Measurements from ENCODE around the gene ATF7IP. TPM values are rescaled to one million over a fixed set of nuclear protein-coding genes. Genes with fewer than 3 reads are reported as not detected.
"Not testable (repeated sequence)": the region's sequence is repeated elsewhere in the genome, so short reads cannot be mapped to it uniquely, and the experiment has no call there.

ATF7IP gene
- total and polyA plus RNA-seq, 2 donors (not counting 1 experiment from before 2014, with no cell fraction given), result 28.1 to 208 TPM

DNA sequence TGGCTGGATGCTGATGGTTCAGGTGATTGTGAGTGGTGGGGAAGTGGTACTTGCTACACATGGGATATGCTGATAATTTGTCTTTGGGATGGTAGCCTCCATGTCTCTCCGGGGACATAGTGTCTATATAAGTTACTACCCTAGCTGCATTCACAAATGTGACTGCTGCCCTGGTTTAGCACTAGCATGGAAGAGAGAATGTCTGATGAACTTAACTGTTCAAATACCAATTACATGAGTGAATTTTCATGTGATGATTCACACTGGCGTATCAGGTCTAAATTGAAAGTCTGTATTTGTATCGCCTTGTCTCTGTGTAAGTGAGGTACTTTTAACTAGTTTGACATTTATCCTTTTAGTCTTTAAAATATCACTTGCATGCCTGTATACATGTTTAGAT lies 34.4 kb downstream of the ATF7IP start:
- WGBS (ENCODE audit: insufficient coverage), result no CpG with 5 or more reads among the region's 3 CpGs
- Histone ChIP-seq H3K9me3 (ENCODE audit: control extremely low read depth in 1 of 3, control insufficient read depth in 2 of 3, insufficient read depth in 1 of 3, low read length in 2 of 3) (peaks cover 4 to 12% (median 7%) of the 10 kb centered on the region in 3 donors), H3K27ac (ENCODE audit: low read length in 2 of 2) (peak overlapping the region in 1 of 2 donors; percentile 50), H3K36me3 (replicated peaks in 1 of 2; ENCODE audit: control extremely low read depth in 1 of 2, control insufficient read depth in 1 of 2, extremely low read depth in 1 of 2, insufficient read depth in 2 of 2, low read length in 1 of 2) (peaks cover 1 to 6% of the 10 kb centered on the region in 2 experiments), H2AFZ (ENCODE audit: insufficient read depth, low read depth, low read length, poor library complexity, severe bottlenecking) (no peak overlapping the region), H3K4me1 (ENCODE audit: control insufficient read depth in 2 of 2, insufficient read depth in 2 of 2, low read length in 2 of 2) (peaks cover 27 to 61% of the 10 kb centered on the region in 2 donors), H3K4me3 (ENCODE audit: control extremely low read depth in 1 of 5, extremely low read depth in 1 of 5, insufficient read depth in 1 of 5, low read depth in 2 of 5, low read length in 4 of 5) (peak overlapping the region in 1 of 5 experiments; percentile 3), H3K9ac (ENCODE audit: low read length) (no peak overlapping the region), H4K20me1 (ENCODE audit: control insufficient read depth, insufficient read depth, low read length, poor library complexity, severe bottlenecking) (peaks cover 11% of the 10 kb centered on the region), H3K79me2 (ENCODE audit: control insufficient read depth, insufficient read depth, low read length) (peaks cover 99% of the 10 kb centered on the region), H3K4me2 (replicated peaks; ENCODE audit: low read depth, low read length, poor library complexity, severe bottlenecking) (peak overlapping the region; percentile 23), H3K27me3 (replicated peaks in 1 of 4; ENCODE audit: control extremely low read depth in 1 of 4, control insufficient read depth in 3 of 4, insufficient read depth in 4 of 4, low read length in 3 of 4) (no peaks in the 10 kb centered on the region)
- H3K27me3 Mint-ChIP-seq, result no peaks in the 10 kb centered on the region
- peaks cover 72% of the 10 kb centered on the region for H3K4me1 Mint-ChIP-seq
- ChIA-PET POLR2A (no interaction called here), CTCF (interaction anchor here (0.9 kb wide), 1 partner anchor 142 kb away, joined by 3 read pairs; no protein-coding TSS in a partner anchor)
- DNase-seq (no peak), ATAC-seq (ENCODE audit: low read depth) (no peak)
- peaks cover 7% of the 10 kb centered on the region for H3K9me3 Mint-ChIP-seq (ENCODE audit: insufficient read depth)
- peak overlapping the region; percentile 60 for H3K27ac Mint-ChIP-seq
- no peak for TF ChIP-seq EZH2 (IDR thresholded peaks at IDR 0.05; ENCODE audit: borderline replicate concordance, insufficient read depth, low read depth, low read length, poor library complexity, severe bottlenecking)
- TF ChIP-seq, protein P1, sequence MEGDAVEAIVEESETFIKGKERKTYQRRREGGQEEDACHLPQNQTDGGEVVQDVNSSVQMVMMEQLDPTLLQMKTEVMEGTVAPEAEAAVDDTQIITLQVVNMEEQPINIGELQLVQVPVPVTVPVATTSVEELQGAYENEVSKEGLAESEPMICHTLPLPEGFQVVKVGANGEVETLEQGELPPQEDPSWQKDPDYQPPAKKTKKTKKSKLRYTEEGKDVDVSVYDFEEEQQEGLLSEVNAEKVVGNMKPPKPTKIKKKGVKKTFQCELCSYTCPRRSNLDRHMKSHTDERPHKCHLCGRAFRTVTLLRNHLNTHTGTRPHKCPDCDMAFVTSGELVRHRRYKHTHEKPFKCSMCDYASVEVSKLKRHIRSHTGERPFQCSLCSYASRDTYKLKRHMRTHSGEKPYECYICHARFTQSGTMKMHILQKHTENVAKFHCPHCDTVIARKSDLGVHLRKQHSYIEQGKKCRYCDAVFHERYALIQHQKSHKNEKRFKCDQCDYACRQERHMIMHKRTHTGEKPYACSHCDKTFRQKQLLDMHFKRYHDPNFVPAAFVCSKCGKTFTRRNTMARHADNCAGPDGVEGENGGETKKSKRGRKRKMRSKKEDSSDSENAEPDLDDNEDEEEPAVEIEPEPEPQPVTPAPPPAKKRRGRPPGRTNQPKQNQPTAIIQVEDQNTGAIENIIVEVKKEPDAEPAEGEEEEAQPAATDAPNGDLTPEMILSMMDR (IDR thresholded peaks at IDR 0.05), result no peak
- peak overlapping the region; percentile 23 for H3K4me3 Mint-ChIP-seq
- intact Hi-C loops (cut with micrococcal nuclease), result loop anchor here (2.0 kb wide), 1 partner anchor 15 kb away; no protein-coding TSS in a partner anchor

GRCh38 chr12:14400599-14400998 lies 35.1 kb downstream of the ATF7IP start:
- TF ChIP-seq, protein P1 (IDR thresholded peaks at IDR 0.05), result no peak
- TF ChIP-seq EZH2 (IDR thresholded peaks at IDR 0.05; ENCODE audit: borderline replicate concordance, insufficient read depth, low read depth, low read length, poor library complexity, severe bottlenecking), result no peak
- ChIA-PET POLR2A (no interaction called here), CTCF (no interaction called here)
- Histone ChIP-seq H2AFZ (ENCODE audit: insufficient read depth, low read depth, low read length, poor library complexity, severe bottlenecking) (no peak overlapping the region), H3K79me2 (ENCODE audit: control insufficient read depth, insufficient read depth, low read length) (peaks cover 99% of the 10 kb centered on the region), H3K9ac (ENCODE audit: low read length) (no peak overlapping the region), H3K9me3 (ENCODE audit: control extremely low read depth in 1 of 3, control insufficient read depth in 2 of 3, insufficient read depth in 1 of 3, low read length in 2 of 3) (peaks cover 4 to 17% (median 8%) of the 10 kb centered on the region in 3 donors), H3K4me2 (replicated peaks; ENCODE audit: low read depth, low read length, poor library complexity, severe bottlenecking) (peak overlapping the region; percentile 10), H3K27ac (ENCODE audit: low read length in 2 of 2) (peak overlapping the region in 1 of 2 donors; percentile 32), H3K4me1 (ENCODE audit: control insufficient read depth in 2 of 2, insufficient read depth in 2 of 2, low read length in 2 of 2) (peaks cover 27 to 57% of the 10 kb centered on the region in 2 donors), H4K20me1 (ENCODE audit: control insufficient read depth, insufficient read depth, low read length, poor library complexity, severe bottlenecking) (peaks cover 13% of the 10 kb centered on the region), H3K4me3 (ENCODE audit: control extremely low read depth in 1 of 5, extremely low read depth in 1 of 5, insufficient read depth in 1 of 5, low read depth in 2 of 5, low read length in 4 of 5) (no peak overlapping the region), H3K36me3 (replicated peaks in 1 of 2; ENCODE audit: control extremely low read depth in 1 of 2, control insufficient read depth in 1 of 2, extremely low read depth in 1 of 2, insufficient read depth in 2 of 2, low read length in 1 of 2) (peaks cover 1 to 6% of the 10 kb centered on the region in 2 experiments), H3K27me3 (replicated peaks in 1 of 4; ENCODE audit: control extremely low read depth in 1 of 4, control insufficient read depth in 3 of 4, insufficient read depth in 4 of 4, low read length in 3 of 4) (no peaks in the 10 kb centered on the region)
- Mint-ChIP-seq H3K27me3 (no peaks in the 10 kb centered on the region), H3K27ac (peak overlapping the region; percentile 34), H3K4me3 (peak overlapping the region; percentile 44), H3K4me1 (peaks cover 71% of the 10 kb centered on the region), H3K9me3 (ENCODE audit: insufficient read depth) (peaks cover 7% of the 10 kb centered on the region)
- intact Hi-C loops (cut with micrococcal nuclease), result loop anchor here (2.0 kb wide), 1 partner anchor 16 kb away; no protein-coding TSS in a partner anchor
- ATAC-seq (ENCODE audit: low read depth), result no peak
- DNase-seq, result no peak
- no CpG with 5 or more reads among the region's 1 CpG for WGBS (ENCODE audit: insufficient coverage)

GRCh38 chr12:14401267-14401666 lies 35.8 kb downstream of the ATF7IP start:
- not testable (repeated sequence) for H3K36me3 ChIP-seq (replicated peaks in 1 of 2; ENCODE audit: control extremely low read depth in 1 of 2, control insufficient read depth in 1 of 2, extremely low read depth in 1 of 2, insufficient read depth in 2 of 2, low read length in 1 of 2); H3K9ac ChIP-seq (ENCODE audit: low read length); H3K4me2 ChIP-seq (replicated peaks; ENCODE audit: low read depth, low read length, poor library complexity, severe bottlenecking); ATAC-seq (ENCODE audit: low read depth); DNase-seq; H3K9me3 Mint-ChIP-seq (ENCODE audit: insufficient read depth); H3K27me3 Mint-ChIP-seq; H3K4me3 Mint-ChIP-seq; H3K27ac Mint-ChIP-seq; H2AFZ ChIP-seq (ENCODE audit: insufficient read depth, low read depth, low read length, poor library complexity, severe bottlenecking); H3K27me3 ChIP-seq (replicated peaks in 1 of 4; ENCODE audit: control extremely low read depth in 1 of 4, control insufficient read depth in 3 of 4, insufficient read depth in 4 of 4, low read length in 3 of 4); H3K4me3 ChIP-seq (ENCODE audit: control extremely low read depth in 1 of 5, extremely low read depth in 1 of 5, insufficient read depth in 1 of 5, low read depth in 2 of 5, low read length in 4 of 5)
- ChIA-PET POLR2A (interaction anchor here (0.6 to 0.7 kb wide), 4 partner anchors 11 to 156 kb away, joined by 3 to 5 read pairs (median 4); no protein-coding TSS in a partner anchor), CTCF (interaction anchor here (0.7 kb wide), 1 partner anchor 28 kb away, joined by 3 read pairs; no protein-coding TSS in a partner anchor)
- H3K4me1 Mint-ChIP-seq, result peaks cover 69% of the 10 kb centered on the region
- Histone ChIP-seq H4K20me1 (ENCODE audit: control insufficient read depth, insufficient read depth, low read length, poor library complexity, severe bottlenecking) (peaks cover 13% of the 10 kb centered on the region), H3K79me2 (ENCODE audit: control insufficient read depth, insufficient read depth, low read length) (peaks cover 100% of the 10 kb centered on the region), H3K9me3 (ENCODE audit: control extremely low read depth in 1 of 3, control insufficient read depth in 2 of 3, insufficient read depth in 1 of 3, low read length in 2 of 3) (peaks cover 5 to 21% (median 9%) of the 10 kb centered on the region in 3 donors), H3K4me1 (ENCODE audit: control insufficient read depth in 2 of 2, insufficient read depth in 2 of 2, low read length in 2 of 2) (peaks cover 24 to 52% of the 10 kb centered on the region in 2 donors), H3K27ac (ENCODE audit: low read length in 2 of 2) (peak overlapping the region in 1 of 2 donors; percentile 28)
- intact Hi-C loops (cut with micrococcal nuclease), result loop anchor here (2.0 kb wide), 1 partner anchor 16 kb away; no protein-coding TSS in a partner anchor
- 100% methylated on average over 4 of the region's 6 CpGs for WGBS (ENCODE audit: insufficient coverage)
